Stimulated activated CD4-positive, alpha-beta T cell treated with anti-CD3 and anti-CD28 coated beads, Interleukin-1b, Interleukin-23, amount 100 ng/mL, for 24 hours (primary cell): ENCODE results near the gene JADE2.
"Not testable (repeated sequence)": the region's sequence is repeated elsewhere in the genome, so short reads cannot be mapped to it uniquely, and the experiment has no call there.

Source experiments
- DNase-seq, 4 experiments: peaks; one replicate each; pipeline ENCODE4 v3.0.0-alpha.2; 2020; ENCODE audit warnings: low read depth in 4 of 4, low spot score in 1 of 4

The JADE2 gene

GRCh38 chr5:134507452-134507851 lies 18.0 kb upstream of the JADE2 start:
- DNase-seq, result no peak

DNA sequence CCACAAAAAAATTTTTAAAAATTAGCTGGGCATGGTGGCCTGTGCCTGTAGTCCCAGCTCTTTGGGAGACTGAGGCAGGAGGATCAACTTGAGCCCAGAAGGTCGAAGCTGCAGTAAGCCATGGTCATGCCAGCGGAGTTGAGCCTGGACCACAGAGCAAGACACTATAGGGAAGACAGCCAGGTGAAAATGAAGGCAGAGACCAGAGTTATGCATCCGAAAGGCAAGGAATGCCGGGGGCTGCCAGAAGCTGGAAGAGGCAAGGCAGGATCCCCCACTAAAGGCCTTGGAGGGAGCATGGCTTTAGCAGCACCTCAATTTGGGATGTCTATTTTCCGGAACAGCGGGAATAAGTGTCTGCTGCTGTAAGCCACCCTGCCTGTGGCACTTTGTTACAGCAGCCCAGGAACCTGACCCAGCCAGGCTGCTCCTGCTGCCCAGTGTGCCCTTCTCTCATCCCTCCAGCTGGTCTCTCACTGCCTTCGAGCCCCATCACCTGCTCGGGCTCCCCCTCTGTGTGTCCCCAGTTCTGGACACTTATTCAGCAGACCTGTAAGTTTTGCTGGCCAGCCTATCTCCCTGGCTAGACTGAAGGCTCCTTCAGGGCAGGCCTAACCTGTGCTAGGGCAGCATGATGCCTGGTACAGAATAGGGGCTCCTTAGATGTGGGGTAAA lies 16.8 kb upstream of the JADE2 start:
- DNase-seq, result no peak

- no peak for DNase-seq
Measured at GRCh38 chr5:134509308-134510040, 16.0 kb upstream of the JADE2 start.

DNA sequence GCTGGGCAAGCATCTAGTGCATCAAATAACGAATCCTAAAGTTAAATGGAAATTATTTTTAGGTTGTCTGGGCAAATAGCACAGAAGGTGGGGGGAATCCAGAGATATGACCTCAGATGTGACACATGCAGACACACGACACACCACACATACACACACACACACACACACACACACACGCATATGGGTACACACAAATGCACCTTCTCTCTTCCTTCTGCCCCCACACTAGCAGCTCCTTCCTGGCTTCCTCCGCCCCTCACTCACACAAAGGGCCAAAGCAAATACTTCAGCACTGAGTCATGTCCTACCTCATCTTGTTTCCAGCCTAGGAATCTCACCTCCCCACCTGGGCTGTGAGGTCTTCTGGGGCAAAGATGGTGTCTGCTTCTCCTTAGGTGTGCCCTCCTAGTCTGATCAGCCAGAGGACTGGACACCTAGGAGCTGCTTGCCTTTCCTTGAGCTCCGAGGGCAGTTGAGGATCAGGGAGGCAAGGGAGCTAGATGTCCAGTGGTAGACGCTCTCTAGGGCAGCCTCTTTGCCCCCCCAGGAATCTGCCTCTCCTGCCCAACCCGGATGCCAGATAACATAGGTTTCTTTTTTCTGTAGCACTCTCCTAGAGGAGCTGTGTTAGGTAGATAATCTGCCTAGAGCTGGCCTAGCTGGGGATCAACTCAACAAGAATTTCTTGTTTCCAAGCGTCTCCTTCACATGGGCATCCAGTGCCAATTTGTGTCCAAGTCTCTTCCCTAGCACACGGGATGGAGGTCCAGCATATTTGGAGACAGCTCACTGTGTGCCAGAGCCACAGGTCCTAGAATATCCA lies 14.3 kb upstream of the JADE2 start:
- peak in 3 of 4 experiments; percentile 22 to 55 (median 24) for DNase-seq

DNA sequence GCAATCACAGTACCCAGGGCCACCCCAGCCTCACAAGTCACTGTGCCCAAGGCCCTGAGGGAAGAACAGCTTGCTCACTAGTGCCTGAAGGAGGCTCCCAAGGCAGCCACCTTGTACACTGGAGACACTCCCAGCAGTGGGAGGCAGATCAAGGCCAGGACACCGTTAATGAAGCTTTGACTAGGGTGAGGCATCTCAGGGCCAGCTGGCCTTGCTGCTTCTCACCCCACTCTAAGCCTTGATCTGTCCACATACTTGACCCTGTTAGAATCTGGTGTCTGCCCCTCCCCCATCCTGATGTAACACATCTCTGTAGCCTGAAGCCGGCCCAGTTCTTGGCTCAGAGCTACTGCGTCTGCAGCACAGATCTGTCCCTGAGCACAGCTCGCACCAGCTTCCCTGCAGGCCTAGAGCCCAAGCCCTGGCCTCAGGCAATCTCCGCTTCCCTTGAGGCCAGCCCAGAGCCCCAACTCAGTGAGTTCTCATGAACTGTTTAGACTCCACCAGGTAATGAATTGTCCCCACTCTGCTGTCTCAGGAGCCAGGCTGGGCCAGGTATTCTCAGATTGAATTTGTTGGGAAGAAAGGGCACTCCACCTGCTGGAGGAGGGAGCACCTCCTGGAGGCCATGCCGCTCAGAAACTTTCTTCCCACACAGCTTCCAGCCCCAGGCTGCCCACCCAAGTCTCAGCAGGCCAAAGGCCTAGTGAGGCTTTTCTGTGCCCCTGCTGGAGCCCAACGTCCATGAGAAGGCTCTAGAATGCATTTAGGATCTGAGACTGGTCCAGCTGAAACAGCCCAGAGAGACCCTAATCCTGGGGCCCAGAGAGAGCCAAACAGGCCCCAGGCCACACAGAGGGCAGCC lies 13.4 kb upstream of the JADE2 start:
- DNase-seq, result no peak

- no peak for DNase-seq
Measured at GRCh38 chr5:134512661-134512999, 12.8 kb upstream of the JADE2 start.

DNA sequence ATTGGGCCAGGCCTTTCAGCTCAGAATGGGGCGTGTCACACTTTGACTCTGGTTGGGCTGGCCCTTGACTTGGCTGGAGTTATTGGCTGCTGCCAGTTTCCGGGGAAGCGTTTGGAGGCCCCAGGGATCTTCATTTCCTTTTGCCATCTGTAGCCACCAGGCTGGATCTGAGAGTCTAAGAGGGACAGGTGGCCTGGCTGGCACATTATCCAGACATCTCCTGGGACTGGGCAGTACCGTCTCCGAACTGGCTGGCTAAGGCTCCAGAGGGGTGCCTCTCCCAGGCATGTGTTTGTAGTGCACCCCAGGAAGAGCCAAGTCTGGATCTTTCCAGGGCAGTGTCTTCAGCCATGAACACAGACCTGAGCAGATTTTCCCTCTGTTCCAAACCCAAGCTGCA lies 9.7 kb upstream of the JADE2 start:
- DNase-seq, result no peak

GRCh38 chr5:134516984-134517383 lies 8.5 kb upstream of the JADE2 start:
- DNase-seq, result not testable (repeated sequence)

DNA sequence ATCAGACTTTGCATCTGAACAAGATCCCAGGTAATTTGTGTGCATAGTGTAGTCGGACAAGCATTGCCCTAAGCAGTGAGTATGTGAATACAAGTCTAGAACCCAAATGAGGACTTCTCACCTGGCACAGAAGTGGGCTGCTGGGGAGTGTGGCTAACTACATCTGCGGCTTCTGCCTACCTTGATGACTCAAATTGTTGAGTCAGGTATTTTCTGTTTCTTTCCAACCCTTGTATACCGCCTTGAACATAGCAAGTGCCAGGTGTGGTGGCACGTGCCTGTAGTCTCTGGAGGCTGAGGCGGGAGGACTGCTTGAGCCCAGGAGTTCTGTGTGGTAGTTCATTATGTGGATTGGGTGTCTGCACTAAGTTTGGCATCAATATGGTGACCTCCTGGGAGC lies 7.9 kb upstream of the JADE2 start:
- DNase-seq, result no peak

GRCh38 chr5:134519989-134520388 lies 5.5 kb upstream of the JADE2 start:
- no peak for DNase-seq

DNA sequence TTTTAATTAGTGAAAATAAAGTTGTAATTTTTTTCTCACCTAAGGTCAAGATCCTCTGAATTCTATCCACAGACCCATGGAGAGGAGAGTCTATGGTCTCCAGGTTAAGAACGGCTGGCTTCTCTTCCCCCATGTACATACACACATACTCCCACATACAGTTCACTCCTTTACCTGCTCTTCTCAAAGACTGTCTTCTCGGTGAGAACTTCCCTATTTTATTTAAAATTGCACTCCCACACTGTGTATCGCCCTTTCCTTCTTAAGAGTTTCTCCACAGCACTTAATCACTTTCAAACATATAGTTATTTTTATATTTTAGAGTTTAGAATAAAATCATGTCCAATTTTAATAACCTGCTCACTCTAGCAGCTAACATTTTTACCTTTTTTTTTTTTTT lies 3.6 kb upstream of the JADE2 start:
- no peak for DNase-seq

GRCh38 chr5:134523543-134524271 lies 1.8 kb upstream of the JADE2 start:
- DNase-seq, result no peak

- DNase-seq, result peak in 3 of 4 experiments; percentile 41 to 66 (median 48)
Measured at GRCh38 chr5:134524272-134524825, 1.1 kb upstream of the JADE2 start.

GRCh38 chr5:134525683-134526482 lies 413 bp downstream of the JADE2 start:
- DNase-seq, result peak in 2 of 4 experiments; percentile 42 to 48

GRCh38 chr5:134526483-134527155 lies 1.1 kb downstream of the JADE2 start:
- peak; percentile 59 to 77 (median 64) for DNase-seq

- peak in 3 of 4 experiments; percentile 53 to 71 (median 70) for DNase-seq
Measured at GRCh38 chr5:134527156-134527960, 1.9 kb downstream of the JADE2 start.

- DNase-seq, result no peak
Measured at GRCh38 chr5:134527961-134528424, 2.5 kb downstream of the JADE2 start.

GRCh38 chr5:134528556-134528955 lies 3.1 kb downstream of the JADE2 start:
- no peak for DNase-seq
